Measurements from ENCODE around the gene UBE2K.

DNA sequence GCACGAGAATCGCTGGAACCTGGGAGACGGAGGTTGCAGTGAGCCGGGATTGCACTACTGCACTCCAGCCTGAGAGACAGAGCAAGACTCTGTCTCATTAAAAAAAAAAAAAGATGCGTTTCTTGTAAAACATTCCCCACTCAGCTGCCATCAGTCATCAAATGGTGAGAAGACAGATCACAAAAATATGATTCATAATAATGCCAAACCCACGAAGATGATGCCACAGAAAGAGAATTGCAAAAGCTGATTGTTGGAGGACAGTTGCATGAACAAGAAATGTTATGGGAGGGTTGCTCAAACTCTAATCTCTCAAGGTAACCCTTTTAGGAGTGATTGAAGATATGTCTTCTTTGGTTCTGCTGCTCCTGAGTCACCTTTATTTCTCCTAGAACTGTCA, 37.9 kb upstream of the UBE2K start:
- TF ChIP-seq EP300 (IDR thresholded peaks at IDR 0.05; ENCODE audit: borderline replicate concordance), result no peak
- TF ChIP-seq, protein P1, sequence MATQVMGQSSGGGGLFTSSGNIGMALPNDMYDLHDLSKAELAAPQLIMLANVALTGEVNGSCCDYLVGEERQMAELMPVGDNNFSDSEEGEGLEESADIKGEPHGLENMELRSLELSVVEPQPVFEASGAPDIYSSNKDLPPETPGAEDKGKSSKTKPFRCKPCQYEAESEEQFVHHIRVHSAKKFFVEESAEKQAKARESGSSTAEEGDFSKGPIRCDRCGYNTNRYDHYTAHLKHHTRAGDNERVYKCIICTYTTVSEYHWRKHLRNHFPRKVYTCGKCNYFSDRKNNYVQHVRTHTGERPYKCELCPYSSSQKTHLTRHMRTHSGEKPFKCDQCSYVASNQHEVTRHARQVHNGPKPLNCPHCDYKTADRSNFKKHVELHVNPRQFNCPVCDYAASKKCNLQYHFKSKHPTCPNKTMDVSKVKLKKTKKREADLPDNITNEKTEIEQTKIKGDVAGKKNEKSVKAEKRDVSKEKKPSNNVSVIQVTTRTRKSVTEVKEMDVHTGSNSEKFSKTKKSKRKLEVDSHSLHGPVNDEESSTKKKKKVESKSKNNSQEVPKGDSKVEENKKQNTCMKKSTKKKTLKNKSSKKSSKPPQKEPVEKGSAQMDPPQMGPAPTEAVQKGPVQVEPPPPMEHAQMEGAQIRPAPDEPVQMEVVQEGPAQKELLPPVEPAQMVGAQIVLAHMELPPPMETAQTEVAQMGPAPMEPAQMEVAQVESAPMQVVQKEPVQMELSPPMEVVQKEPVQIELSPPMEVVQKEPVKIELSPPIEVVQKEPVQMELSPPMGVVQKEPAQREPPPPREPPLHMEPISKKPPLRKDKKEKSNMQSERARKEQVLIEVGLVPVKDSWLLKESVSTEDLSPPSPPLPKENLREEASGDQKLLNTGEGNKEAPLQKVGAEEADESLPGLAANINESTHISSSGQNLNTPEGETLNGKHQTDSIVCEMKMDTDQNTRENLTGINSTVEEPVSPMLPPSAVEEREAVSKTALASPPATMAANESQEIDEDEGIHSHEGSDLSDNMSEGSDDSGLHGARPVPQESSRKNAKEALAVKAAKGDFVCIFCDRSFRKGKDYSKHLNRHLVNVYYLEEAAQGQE (IDR thresholded peaks at IDR 0.05; ENCODE audit: low read depth), result no peak
